Measurements from ENCODE around the gene AKAP5. TPM values are rescaled to one million over a fixed set of nuclear protein-coding genes. Genes with fewer than 3 reads are reported as not detected.

Gene AKAP5
- polyA plus RNA-seq, 1 donor (not counting 4 experiments of a cell fraction or from before 2014, with no cell fraction given), result 0.08 TPM

- Histone ChIP-seq H3K4me1 (ENCODE audit: control insufficient read depth, extremely low read depth, insufficient read depth, low read length) (no peaks in the 10 kb centered on the region), H4K20me1 (ENCODE audit: control insufficient read depth, extremely low read depth, insufficient read depth, low read length) (no peaks in the 10 kb centered on the region), H3K36me3 (ENCODE audit: control insufficient read depth in 2 of 2, extremely low read depth in 1 of 2, insufficient read depth in 2 of 2, low read length in 2 of 2) (peaks cover 17 to 24% of the 10 kb centered on the region in 2 experiments), H3K9me1 (ENCODE audit: control insufficient read depth, extremely low read depth, insufficient read depth, low read length) (no peaks in the 10 kb centered on the region), H3K9ac (ENCODE audit: control insufficient read depth, extremely low read depth, insufficient read depth, low read length) (no peak overlapping the region), H3K27me3 (ENCODE audit: control insufficient read depth, extremely low read depth, insufficient read depth, low read length) (no peaks in the 10 kb centered on the region), H3K27ac (ENCODE audit: control insufficient read depth, insufficient read depth, low read length) (no peak overlapping the region), H3K4me2 (ENCODE audit: control insufficient read depth, extremely low read depth, insufficient read depth, low read depth, low read length) (no peak overlapping the region), H3K4me3 (ENCODE audit: control insufficient read depth in 2 of 3, extremely low read depth in 1 of 3, insufficient read depth in 2 of 3, low read depth in 1 of 3, low read length in 3 of 3) (no peak overlapping the region), H3K79me2 (ENCODE audit: control insufficient read depth, insufficient read depth, low read length) (no peaks in the 10 kb centered on the region), H3K9me3 (ENCODE audit: control insufficient read depth, low read depth, low read length) (no peaks in the 10 kb centered on the region), H2AFZ (ENCODE audit: control insufficient read depth, low read length) (no peak overlapping the region)
- no peak for TF ChIP-seq EZH2 (IDR thresholded peaks at IDR 0.05; ENCODE audit: low read length)
- TF ChIP-seq, protein P1, sequence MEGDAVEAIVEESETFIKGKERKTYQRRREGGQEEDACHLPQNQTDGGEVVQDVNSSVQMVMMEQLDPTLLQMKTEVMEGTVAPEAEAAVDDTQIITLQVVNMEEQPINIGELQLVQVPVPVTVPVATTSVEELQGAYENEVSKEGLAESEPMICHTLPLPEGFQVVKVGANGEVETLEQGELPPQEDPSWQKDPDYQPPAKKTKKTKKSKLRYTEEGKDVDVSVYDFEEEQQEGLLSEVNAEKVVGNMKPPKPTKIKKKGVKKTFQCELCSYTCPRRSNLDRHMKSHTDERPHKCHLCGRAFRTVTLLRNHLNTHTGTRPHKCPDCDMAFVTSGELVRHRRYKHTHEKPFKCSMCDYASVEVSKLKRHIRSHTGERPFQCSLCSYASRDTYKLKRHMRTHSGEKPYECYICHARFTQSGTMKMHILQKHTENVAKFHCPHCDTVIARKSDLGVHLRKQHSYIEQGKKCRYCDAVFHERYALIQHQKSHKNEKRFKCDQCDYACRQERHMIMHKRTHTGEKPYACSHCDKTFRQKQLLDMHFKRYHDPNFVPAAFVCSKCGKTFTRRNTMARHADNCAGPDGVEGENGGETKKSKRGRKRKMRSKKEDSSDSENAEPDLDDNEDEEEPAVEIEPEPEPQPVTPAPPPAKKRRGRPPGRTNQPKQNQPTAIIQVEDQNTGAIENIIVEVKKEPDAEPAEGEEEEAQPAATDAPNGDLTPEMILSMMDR (optimal IDR thresholded peaks at IDR 0.05 in 1 of 3, IDR thresholded peaks at IDR 0.05 in 1 of 3, conservative IDR thresholded peaks at IDR 0.05 in 1 of 3; ENCODE audit: extremely low read depth in 1 of 3, insufficient read depth in 2 of 3, low read length in 3 of 3), result no peak
- DNase-seq (ENCODE audit: low read depth, low spot score) (no peak), FAIRE-seq (no peak)
- dilution Hi-C loops (cut with MboI; ENCODE audit: extremely low pct_ligation_motif_present, low sequenced_read_pairs), result no loop called here
Measured at GRCh38 chr14:64454671-64455070, 10.6 kb upstream of the AKAP5 start.

DNA sequence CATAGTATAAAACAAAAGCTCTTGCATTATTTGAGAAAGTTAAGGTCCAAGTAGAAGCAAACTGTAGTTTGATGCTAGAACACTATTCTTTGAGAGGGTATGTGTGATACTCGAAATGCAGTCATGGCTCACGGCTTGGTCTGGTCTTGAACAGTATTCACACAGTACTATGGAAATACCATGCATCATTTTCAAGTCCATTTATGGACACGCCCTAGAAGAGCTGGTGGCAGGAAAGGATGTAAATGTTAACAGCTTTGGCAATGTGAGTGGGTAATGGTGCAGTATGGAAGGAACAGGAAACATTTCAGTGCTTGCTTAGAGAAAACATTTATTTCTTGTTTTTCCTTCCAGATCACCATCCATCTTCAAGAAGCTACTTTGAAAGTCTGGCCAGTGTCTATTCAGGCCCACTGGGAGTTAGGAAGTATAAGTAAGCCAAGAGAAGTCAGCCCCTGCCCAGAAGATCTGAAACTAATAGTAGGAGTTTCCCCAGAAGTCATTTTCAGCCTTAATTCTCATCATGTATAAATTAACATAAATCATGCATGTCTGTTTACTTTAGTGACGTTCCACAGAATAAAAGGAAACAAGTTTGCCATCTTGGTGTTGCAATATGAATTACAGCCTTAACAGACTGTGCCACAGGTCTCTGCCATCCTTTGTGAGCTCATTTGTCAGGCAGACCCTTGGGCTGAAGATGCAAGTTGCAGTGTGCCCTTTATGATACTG, 5.7 kb upstream of the AKAP5 start:
- Histone ChIP-seq H3K79me2 (ENCODE audit: control insufficient read depth, insufficient read depth, low read length) (no peaks in the 10 kb centered on the region), H3K4me2 (ENCODE audit: control insufficient read depth, extremely low read depth, insufficient read depth, low read depth, low read length) (no peak overlapping the region), H3K27me3 (ENCODE audit: control insufficient read depth, extremely low read depth, insufficient read depth, low read length) (no peaks in the 10 kb centered on the region), H3K4me3 (ENCODE audit: control insufficient read depth in 2 of 3, extremely low read depth in 1 of 3, insufficient read depth in 2 of 3, low read depth in 1 of 3, low read length in 3 of 3) (no peak overlapping the region), H3K4me1 (ENCODE audit: control insufficient read depth, extremely low read depth, insufficient read depth, low read length) (peaks cover under 1% of the 10 kb centered on the region), H3K9me3 (ENCODE audit: control insufficient read depth, low read depth, low read length) (no peaks in the 10 kb centered on the region), H3K9me1 (ENCODE audit: control insufficient read depth, extremely low read depth, insufficient read depth, low read length) (no peaks in the 10 kb centered on the region), H3K36me3 (ENCODE audit: control insufficient read depth in 2 of 2, extremely low read depth in 1 of 2, insufficient read depth in 2 of 2, low read length in 2 of 2) (peaks cover 13 to 19% of the 10 kb centered on the region in 2 experiments), H2AFZ (ENCODE audit: control insufficient read depth, low read length) (no peak overlapping the region), H3K9ac (ENCODE audit: control insufficient read depth, extremely low read depth, insufficient read depth, low read length) (no peak overlapping the region), H4K20me1 (ENCODE audit: control insufficient read depth, extremely low read depth, insufficient read depth, low read length) (no peaks in the 10 kb centered on the region), H3K27ac (ENCODE audit: control insufficient read depth, insufficient read depth, low read length) (no peak overlapping the region)
- dilution Hi-C loops (cut with MboI; ENCODE audit: extremely low pct_ligation_motif_present, low sequenced_read_pairs), result no loop called here
- DNase-seq (ENCODE audit: low read depth, low spot score) (no peak), FAIRE-seq (no peak)
- TF ChIP-seq EZH2 (IDR thresholded peaks at IDR 0.05; ENCODE audit: low read length), result no peak
- TF ChIP-seq, protein P1 (optimal IDR thresholded peaks at IDR 0.05 in 1 of 3, IDR thresholded peaks at IDR 0.05 in 1 of 3, conservative IDR thresholded peaks at IDR 0.05 in 1 of 3; ENCODE audit: extremely low read depth in 1 of 3, insufficient read depth in 2 of 3, low read length in 3 of 3), result no peak

Measured in keratinocyte (primary cell).